ENCODE data around the gene INTS1.

INTS1 gene

DNA sequence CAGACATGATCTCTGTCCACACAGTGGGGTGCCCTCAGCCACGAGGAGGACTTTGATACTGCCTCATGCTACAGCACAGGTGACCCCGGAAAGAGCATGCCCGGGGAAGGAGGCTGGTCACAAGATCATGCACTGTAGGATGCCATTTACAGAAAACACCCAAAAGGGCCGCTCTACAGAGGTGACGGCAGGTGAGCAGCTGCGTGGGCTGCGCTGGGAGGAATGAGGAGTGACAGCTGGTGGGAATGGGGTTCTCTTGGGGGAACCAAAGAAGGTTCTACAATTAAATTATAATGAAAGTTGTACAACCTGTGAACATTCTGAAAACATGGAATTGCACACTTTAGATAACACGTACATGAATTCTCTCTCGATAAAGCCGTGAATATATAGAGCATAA lies 12.0 kb downstream of the INTS1 start:
- Histone ChIP-seq H3K4me1 (no peaks in the 10 kb centered on the region), H3K9me3 (no peaks in the 10 kb centered on the region), H3K27me3 (no peaks in the 10 kb centered on the region), H3K4me3 (ENCODE audit: low read depth, low read length) (no peak overlapping the region), H3K36me3 (peaks cover 40% of the 10 kb centered on the region)
- TF ChIP-seq, protein P1, sequence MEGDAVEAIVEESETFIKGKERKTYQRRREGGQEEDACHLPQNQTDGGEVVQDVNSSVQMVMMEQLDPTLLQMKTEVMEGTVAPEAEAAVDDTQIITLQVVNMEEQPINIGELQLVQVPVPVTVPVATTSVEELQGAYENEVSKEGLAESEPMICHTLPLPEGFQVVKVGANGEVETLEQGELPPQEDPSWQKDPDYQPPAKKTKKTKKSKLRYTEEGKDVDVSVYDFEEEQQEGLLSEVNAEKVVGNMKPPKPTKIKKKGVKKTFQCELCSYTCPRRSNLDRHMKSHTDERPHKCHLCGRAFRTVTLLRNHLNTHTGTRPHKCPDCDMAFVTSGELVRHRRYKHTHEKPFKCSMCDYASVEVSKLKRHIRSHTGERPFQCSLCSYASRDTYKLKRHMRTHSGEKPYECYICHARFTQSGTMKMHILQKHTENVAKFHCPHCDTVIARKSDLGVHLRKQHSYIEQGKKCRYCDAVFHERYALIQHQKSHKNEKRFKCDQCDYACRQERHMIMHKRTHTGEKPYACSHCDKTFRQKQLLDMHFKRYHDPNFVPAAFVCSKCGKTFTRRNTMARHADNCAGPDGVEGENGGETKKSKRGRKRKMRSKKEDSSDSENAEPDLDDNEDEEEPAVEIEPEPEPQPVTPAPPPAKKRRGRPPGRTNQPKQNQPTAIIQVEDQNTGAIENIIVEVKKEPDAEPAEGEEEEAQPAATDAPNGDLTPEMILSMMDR (IDR thresholded peaks at IDR 0.05; ENCODE audit: low read depth, low read length) = no peak
- DNase-seq = no peak

DNA sequence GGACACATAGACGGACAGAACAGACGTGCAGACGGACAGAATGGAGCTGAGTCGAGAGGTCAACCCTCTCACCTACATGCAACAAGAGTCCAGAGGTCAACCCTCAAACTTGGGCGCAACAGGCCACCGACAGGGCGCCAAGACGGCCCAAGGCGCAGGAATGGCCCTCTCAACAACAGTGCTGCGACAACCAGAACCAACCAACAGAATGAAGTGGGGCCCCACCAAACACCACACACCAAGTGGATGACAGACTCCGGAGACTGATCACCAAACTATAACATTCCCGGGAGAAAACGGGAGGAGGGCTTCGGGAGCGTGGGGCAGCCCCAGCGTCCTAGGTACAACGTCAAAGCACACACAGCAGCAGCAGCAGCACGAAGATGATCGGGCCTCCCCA lies 13.4 kb downstream of the INTS1 start:
- H3K9me3 ChIP-seq = no peaks in the 10 kb centered on the region
- no peak overlapping the region for H3K4me3 ChIP-seq (ENCODE audit: low read depth, low read length)
- TF ChIP-seq, protein P1 (IDR thresholded peaks at IDR 0.05; ENCODE audit: low read depth, low read length) = no peak
- peaks cover 43% of the 10 kb centered on the region for H3K36me3 ChIP-seq
- DNase-seq = no peak
- no peaks in the 10 kb centered on the region for H3K4me1 ChIP-seq
- H3K27me3 ChIP-seq = no peaks in the 10 kb centered on the region

DNA sequence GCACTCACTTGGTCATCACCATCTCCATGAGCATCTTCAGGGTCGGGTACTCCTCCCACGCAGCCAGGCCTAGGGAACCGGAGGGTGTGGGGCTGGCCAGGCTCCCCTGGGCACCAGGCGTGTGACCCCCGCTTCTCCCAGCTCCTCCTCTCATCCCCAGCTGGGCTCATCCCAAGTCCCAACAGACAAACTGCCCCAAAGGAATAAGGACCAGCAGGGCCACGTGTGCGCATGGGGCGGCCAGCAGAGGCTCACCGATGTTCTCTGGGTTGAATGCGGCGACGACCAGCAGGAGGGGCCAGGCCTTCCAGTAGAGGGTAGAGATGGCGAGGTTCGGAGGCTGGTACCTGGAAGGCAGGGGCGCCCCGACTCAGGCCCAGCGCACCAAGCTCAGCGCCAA lies 14.9 kb downstream of the INTS1 start:
- Histone ChIP-seq H3K4me1 (no peaks in the 10 kb centered on the region), H3K9me3 (no peaks in the 10 kb centered on the region), H3K27me3 (no peaks in the 10 kb centered on the region), H3K36me3 (peaks cover 45% of the 10 kb centered on the region), H3K4me3 (ENCODE audit: low read depth, low read length) (no peak overlapping the region)
- DNase-seq = no peak
- TF ChIP-seq, protein P1 (IDR thresholded peaks at IDR 0.05; ENCODE audit: low read depth, low read length) = no peak

DNA sequence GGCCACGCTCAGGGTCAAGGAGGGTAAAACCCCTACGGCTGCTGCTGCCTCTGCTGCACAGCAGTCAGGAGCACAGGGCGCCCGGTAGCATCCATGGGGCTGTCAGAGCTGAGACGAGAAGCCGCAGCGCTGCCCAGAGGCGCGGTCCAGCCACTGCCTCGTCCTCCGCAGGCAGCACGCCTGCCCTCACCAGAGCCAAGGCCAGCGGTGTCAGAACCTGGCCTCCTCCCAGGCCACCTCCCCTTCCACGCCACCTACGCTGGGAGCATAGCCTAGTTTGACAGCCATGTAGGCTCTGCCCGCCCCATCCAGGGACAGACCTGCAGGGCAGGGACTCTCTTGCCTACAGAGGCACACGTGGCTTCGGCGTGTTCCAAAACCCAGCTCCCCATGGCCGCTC lies 16.2 kb downstream of the INTS1 start:
- no peaks in the 10 kb centered on the region for H3K4me1 ChIP-seq
- H3K36me3 ChIP-seq = peaks cover 48% of the 10 kb centered on the region
- no peak overlapping the region for H3K4me3 ChIP-seq (ENCODE audit: low read depth, low read length)
- no peaks in the 10 kb centered on the region for H3K27me3 ChIP-seq
- no peak for DNase-seq
- H3K9me3 ChIP-seq = no peaks in the 10 kb centered on the region
- TF ChIP-seq, protein P1 (IDR thresholded peaks at IDR 0.05; ENCODE audit: low read depth, low read length) = no peak

DNA sequence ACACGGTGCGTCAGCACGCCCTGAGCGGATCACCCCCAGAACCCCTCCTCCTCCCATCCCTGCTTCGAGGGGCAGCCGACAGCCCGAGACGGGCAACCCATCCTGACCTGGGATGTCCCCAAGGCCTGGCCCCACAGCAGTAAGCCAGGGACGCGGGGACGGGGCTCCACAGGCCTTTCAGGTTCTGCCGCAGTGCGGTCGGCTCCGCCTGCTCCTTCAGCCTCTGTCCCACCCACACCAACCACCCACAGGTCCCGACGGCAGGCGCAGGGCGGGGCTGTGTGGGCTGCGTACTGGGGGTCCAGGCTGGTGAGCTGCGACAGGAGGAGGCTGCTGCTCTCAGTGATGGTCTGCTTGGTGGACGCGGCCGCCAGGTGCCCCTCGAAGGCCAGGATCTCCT lies 16.7 kb downstream of the INTS1 start:
- no peaks in the 10 kb centered on the region for H3K27me3 ChIP-seq
- H3K36me3 ChIP-seq = peaks cover 53% of the 10 kb centered on the region
- no peak overlapping the region for H3K4me3 ChIP-seq (ENCODE audit: low read depth, low read length)
- DNase-seq = no peak
- no peaks in the 10 kb centered on the region for H3K4me1 ChIP-seq
- TF ChIP-seq, protein P1 (IDR thresholded peaks at IDR 0.05; ENCODE audit: low read depth, low read length) = no peak
- no peaks in the 10 kb centered on the region for H3K9me3 ChIP-seq

DNA sequence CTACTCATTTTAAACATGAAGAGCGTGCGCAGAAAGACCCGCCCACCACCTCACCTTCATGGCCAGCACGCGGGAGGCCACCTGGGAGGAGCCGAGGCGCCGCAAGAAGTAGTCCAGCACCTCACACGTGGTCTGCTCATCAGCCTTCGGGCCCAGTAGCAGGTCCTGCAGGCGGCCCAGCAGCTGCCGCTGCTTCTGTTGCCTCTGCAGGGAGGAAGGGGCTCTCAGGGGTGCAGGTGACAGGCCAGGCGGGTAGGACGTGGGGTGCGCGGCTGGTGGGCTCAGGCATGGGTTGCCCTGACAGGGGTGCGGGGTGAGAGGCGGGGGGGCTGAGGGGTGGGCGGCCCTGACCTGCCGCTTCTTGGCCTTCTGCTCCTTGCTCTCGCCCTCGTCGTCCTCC lies 17.6 kb downstream of the INTS1 start:
- H3K9me3 ChIP-seq = no peaks in the 10 kb centered on the region
- peaks cover 61% of the 10 kb centered on the region for H3K36me3 ChIP-seq
- TF ChIP-seq, protein P1 (IDR thresholded peaks at IDR 0.05; ENCODE audit: low read depth, low read length) = no peak
- no peaks in the 10 kb centered on the region for H3K27me3 ChIP-seq
- DNase-seq = no peak
- no peak overlapping the region for H3K4me3 ChIP-seq (ENCODE audit: low read depth, low read length)
- no peaks in the 10 kb centered on the region for H3K4me1 ChIP-seq
